ENCODE data around the gene THSD7A.

Gene THSD7A

DNA sequence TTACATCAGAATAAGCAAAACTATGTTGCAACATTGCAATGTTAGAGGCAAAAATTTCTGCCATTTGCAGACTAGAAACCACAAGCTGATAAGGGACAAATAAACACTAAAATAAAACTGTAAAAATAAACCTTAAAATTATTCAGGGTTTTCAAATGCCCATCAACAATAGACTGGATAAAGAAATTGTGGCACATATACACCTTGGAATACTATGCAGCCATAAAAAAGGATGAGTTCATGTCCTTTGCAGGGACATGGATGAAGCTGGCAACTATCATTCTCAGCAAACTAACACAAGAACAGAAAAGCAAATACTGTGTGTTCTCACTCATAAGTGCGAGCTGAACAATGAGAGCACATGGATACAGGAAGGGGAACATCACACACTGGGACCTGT lies 473.4 kb downstream of the THSD7A start:
- DNase-seq (ENCODE audit: low read depth), result no peak
- TF ChIP-seq, protein P1, sequence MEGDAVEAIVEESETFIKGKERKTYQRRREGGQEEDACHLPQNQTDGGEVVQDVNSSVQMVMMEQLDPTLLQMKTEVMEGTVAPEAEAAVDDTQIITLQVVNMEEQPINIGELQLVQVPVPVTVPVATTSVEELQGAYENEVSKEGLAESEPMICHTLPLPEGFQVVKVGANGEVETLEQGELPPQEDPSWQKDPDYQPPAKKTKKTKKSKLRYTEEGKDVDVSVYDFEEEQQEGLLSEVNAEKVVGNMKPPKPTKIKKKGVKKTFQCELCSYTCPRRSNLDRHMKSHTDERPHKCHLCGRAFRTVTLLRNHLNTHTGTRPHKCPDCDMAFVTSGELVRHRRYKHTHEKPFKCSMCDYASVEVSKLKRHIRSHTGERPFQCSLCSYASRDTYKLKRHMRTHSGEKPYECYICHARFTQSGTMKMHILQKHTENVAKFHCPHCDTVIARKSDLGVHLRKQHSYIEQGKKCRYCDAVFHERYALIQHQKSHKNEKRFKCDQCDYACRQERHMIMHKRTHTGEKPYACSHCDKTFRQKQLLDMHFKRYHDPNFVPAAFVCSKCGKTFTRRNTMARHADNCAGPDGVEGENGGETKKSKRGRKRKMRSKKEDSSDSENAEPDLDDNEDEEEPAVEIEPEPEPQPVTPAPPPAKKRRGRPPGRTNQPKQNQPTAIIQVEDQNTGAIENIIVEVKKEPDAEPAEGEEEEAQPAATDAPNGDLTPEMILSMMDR (IDR thresholded peaks at IDR 0.05; ENCODE audit: insufficient read depth, low read depth, low read length, missing control alignments), result no peak
- no peak overlapping the region for H3K4me3 ChIP-seq (ENCODE audit: low read depth, low read length)

DNA sequence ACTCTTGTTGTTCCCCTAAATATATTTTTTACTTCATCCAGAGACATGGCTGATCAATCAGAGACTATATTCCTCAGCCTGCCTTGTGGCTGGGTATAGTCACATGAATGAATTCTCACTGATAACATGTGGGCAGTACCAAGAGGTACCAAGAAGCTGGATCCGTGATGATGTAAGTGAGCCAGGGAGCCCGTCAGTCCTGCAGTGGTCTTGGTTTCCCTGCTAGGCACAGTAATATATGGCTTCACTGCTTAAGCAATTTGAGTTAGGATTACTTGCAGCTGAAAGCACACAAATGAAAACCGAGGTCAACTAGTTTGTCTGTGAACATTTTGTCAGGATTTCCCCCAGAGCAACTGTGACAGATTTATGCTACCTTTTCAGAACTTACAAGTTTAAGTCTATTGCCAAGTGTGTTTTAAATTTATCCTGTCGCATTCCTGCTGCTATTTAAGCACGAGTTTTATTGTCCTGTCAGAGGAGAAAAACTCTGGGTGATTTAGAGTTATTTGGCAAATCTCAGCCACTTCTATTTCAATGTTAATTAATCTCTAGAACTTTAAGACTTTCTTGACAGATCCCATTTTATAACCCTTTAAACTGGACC lies 476.5 kb downstream of the THSD7A start:
- DNase-seq (ENCODE audit: low read depth), result no peak
- TF ChIP-seq, protein P1 (IDR thresholded peaks at IDR 0.05; ENCODE audit: insufficient read depth, low read depth, low read length, missing control alignments), result no peak
- H3K4me3 ChIP-seq (ENCODE audit: low read depth, low read length), result no peak overlapping the region

DNA sequence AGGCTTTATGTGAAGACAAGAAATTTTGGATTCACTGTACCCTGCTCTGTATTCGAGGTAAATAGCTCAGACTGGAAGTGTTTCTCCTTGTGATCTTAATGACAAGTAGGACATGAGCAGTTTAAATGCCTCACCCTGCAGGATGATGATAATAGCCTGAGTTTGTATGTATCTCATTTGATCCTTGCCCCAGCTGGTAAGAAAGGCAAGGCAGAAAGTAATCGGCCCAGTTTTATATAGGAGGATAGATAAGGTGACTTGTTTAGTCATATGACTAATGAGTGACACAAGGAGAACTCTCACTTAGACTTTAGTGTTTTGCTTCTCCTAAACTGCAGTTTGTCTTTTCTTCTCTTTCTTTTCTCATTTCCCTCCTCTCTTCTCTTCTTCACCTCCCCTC lies 485.7 kb downstream of the THSD7A start:
- no peak overlapping the region for H3K4me3 ChIP-seq (ENCODE audit: low read depth, low read length)
- TF ChIP-seq, protein P1 (IDR thresholded peaks at IDR 0.05; ENCODE audit: insufficient read depth, low read depth, low read length, missing control alignments), result no peak

DNA sequence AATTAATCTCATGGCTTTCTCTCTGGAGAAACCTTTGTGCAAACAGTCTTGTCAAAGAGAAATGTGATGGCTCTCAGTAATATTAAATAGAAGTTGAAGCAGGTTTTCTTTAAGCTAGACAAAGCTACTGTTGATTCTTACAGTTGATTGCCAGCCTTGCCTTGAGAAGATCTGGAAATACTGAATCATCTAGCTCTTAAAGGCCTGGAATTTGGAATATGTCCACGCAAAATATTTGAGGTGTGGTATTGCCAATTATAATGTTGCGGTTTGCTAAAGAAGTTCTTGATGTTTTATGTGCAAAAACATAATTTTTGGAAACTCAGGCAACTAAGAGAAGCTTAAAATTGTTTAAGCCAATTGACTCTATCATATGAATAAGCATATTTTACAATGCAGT lies 486.4 kb downstream of the THSD7A start:
- no peak for DNase-seq (ENCODE audit: low read depth)
- no peak overlapping the region for H3K4me3 ChIP-seq (ENCODE audit: low read depth, low read length)
- TF ChIP-seq, protein P1 (IDR thresholded peaks at IDR 0.05; ENCODE audit: insufficient read depth, low read depth, low read length, missing control alignments), result no peak

More for the DNA sequence above, 485.7 kb downstream of the THSD7A start:
- no peak for DNase-seq (ENCODE audit: low read depth)

DNA sequence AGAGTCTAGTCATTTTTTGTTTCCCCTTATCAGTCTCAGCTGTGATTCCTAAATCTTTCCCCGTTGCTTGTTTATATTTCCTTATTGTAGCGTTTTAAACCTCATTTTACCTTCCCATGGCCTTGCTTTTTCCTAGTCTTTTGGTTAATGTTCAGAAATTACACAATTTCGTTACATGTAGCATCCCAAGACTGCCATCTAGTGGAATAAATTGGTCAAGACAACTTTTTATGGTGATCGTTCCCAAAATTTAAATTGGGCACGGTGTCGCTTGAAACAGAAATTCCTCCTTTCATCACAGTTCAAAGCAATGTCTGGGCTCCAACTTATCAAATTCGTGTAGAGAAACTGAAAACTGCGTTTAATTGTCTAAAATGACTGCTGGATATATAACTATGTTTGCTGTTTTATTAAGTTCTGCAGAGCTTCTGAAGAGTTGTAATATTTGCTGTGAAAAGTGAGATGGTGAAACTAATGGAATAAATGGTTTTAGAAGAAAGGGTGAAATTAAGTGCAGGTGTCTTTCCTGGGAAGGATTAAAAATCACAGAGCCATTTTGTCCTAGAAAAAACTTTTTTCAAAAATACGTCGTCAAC lies 488.1 kb downstream of the THSD7A start:
- no peak overlapping the region for H3K4me3 ChIP-seq (ENCODE audit: low read depth, low read length)
- DNase-seq (ENCODE audit: low read depth), result peak; percentile 52
- TF ChIP-seq, protein P1 (IDR thresholded peaks at IDR 0.05; ENCODE audit: insufficient read depth, low read depth, low read length, missing control alignments), result peak; percentile 54

DNA sequence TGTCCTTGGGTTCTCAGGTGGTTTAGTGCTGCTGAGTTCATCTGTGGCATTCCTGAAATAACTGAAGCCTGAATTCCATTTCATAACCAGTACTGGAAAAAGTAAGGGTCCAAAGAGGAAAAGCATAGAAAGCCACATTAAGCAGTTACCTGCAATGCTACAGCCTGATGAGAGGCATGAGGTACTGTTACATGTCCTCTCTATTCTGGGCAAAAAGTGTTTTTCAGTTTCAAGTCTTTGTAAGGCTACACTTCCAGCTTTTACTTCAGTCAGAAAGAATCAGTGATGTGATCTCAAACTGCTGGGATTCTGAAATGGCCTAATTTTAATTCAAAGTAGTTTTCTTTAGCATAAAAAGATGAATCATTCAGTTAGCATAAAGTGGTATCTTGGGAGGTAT lies 488.9 kb downstream of the THSD7A start:
- TF ChIP-seq, protein P1 (IDR thresholded peaks at IDR 0.05; ENCODE audit: insufficient read depth, low read depth, low read length, missing control alignments), result no peak
- no peak overlapping the region for H3K4me3 ChIP-seq (ENCODE audit: low read depth, low read length)
- no peak for DNase-seq (ENCODE audit: low read depth)

Measured in GM12865 (cell line).